ENCODE data around the gene FKBP7.
"Not testable (repeated sequence)": the region's sequence is repeated elsewhere in the genome, so short reads cannot be mapped to it uniquely, and the experiment has no call there.

Gene FKBP7, protein sequence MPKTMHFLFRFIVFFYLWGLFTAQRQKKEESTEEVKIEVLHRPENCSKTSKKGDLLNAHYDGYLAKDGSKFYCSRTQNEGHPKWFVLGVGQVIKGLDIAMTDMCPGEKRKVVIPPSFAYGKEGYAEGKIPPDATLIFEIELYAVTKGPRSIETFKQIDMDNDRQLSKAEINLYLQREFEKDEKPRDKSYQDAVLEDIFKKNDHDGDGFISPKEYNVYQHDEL

DNA sequence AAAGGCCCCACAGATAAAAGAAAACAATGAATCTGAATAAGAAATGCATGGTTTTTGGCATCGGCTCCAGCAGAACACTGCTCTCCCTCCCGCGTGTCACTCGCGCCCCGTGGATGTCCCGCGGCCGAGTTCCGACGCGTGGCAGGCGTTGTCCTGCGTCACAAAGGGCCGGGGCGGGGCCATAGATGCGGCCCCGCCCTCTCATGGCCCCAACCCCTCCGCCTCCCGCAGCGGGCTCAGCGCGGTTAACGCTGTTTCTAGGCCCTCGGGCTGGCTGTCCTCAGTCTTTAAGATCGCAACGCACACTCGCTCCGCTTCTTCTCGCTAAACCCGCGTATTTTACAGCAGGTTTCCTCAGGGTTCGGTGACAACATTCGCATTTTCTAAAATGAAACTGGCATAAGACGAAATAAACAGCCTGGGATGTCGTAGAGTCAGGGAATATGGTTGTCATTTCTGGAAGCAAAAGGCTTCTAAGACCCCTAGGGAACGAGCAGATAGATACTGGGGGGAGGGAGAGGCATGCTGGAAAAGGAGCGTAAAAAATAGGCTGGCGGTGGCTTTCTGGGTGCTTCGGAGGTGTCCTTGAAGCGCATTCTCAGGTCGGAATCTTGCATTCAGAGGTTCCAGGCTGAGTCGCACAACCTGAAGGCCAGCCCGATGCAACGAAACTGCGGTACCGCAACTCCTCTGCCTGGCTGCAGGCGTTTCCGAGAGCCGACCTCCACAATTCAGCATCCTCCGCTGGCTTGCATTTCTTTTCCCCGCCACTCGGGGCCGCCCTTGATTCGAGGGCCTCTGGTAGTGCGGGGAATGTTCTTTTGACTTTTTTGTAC is at the start of gene FKBP7:
Gene FKBP7, minus strand, starts transcription at position 162 of the 836 bp plus-strand sequence. Its CDS starts 101 bp downstream, at position 61.
- H3K4me1 ChIP-seq, result peaks cover 26 to 57% (median 39%) of the 10 kb centered on the region in 10 experiments
- peaks cover 3 to 29% (median 25%) of the 10 kb centered on the region in 11 experiments; a peak in 15 of 22 replicates for H4K20me1 ChIP-seq
- H3K9ac ChIP-seq, result peak within 1 kb of the TSS; percentile 84 to 91 (median 88)
- TF ChIP-seq Cebpa-rat (IDR thresholded peaks at IDR 0.05), result no peak
- H3K9me3 ChIP-seq (replicated peaks in 1 of 11), result no peaks in the 10 kb centered on the region
- H3K27ac ChIP-seq, result peak within 1 kb of the TSS; percentile 80 to 93 (median 86)
- H3K27me3 ChIP-seq, result no peaks in the 10 kb centered on the region
- peak within 1 kb of the TSS; percentile 82 to 99 (median 89) for H3K4me2 ChIP-seq
- peaks cover 0 to 4% (median 0%) of the 10 kb centered on the region in 11 experiments; a peak in 2 of 22 replicates for H3K36me3 ChIP-seq
- peak within 1 kb of the TSS; percentile 74 to 91 (median 86) for H3K4me3 ChIP-seq

DNA sequence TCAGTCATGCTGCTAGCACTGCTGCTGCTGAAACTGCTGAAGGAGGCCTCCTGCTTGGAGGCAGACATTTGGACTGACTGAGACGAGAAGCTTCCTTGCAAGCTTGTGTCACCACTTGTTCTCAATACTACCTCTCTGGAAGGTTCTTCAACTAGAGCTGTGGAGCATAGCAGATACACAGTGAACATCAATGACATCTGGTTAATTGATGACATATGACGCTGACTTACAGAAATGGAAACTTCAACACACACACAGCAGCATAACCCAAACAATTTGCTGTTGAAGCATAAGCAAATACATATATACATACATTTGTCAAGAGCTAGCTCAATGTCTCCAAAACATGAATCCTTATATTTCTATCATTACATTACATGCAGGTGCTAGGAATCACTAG is 49.2 kb upstream of the FKBP7 start:
- H3K4me3 ChIP-seq, result no peak overlapping the region
- no peak overlapping the region for H3K9ac ChIP-seq
- H3K4me2 ChIP-seq, result no peak overlapping the region

DNA sequence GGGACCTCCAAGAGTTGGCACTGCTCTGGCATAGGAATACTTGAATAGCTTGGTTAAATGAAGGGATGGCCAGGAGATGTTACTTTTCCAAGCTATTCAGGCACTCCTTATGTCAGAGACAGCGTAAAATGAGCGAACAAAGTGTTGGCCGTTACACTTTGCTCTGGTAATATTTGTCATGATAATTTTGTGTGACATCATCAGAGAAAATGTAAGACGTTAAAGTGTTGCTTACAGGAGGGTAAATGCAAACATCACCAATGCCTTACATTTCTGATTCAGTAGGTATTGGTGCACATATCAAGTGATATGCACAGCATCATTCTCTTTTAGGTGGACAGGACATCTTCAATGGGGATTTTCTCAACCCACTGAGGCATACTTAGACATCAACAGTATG is 47.9 kb upstream of the FKBP7 start:
- Histone ChIP-seq H3K9me3 (replicated peaks in 1 of 11) (peaks cover 0 to 9% (median under 1%) of the 10 kb centered on the region in 11 experiments; a peak in 6 of 22 replicates), H4K20me1 (no peaks in the 10 kb centered on the region), H3K4me2 (no peak overlapping the region), H3K36me3 (peaks cover 0 to 6% (median 5%) of the 10 kb centered on the region in 11 experiments; a peak in 15 of 22 replicates), H3K4me1 (peaks cover 0 to 22% (median 7%) of the 10 kb centered on the region in 10 experiments; a peak in 10 of 20 replicates), H3K4me3 (no peak overlapping the region), H3K27me3 (no peaks in the 10 kb centered on the region), H3K9ac (no peak overlapping the region), H3K27ac (no peak overlapping the region)
- no peak for TF ChIP-seq Cebpa-rat (IDR thresholded peaks at IDR 0.05)

More for the DNA sequence above, 49.2 kb upstream of the FKBP7 start:
- no peak for TF ChIP-seq Cebpa-rat (IDR thresholded peaks at IDR 0.05)
- Histone ChIP-seq H3K27me3 (no peaks in the 10 kb centered on the region), H3K4me1 (peaks cover 0 to 26% (median 7%) of the 10 kb centered on the region in 10 experiments; a peak in 10 of 20 replicates), H3K27ac (no peak overlapping the region), H3K9me3 (replicated peaks in 1 of 11) (peaks cover 0 to 20% (median 6%) of the 10 kb centered on the region in 11 experiments; a peak in 10 of 22 replicates), H4K20me1 (no peaks in the 10 kb centered on the region), H3K36me3 (peaks cover 10 to 19% (median 17%) of the 10 kb centered on the region in 11 experiments)

DNA sequence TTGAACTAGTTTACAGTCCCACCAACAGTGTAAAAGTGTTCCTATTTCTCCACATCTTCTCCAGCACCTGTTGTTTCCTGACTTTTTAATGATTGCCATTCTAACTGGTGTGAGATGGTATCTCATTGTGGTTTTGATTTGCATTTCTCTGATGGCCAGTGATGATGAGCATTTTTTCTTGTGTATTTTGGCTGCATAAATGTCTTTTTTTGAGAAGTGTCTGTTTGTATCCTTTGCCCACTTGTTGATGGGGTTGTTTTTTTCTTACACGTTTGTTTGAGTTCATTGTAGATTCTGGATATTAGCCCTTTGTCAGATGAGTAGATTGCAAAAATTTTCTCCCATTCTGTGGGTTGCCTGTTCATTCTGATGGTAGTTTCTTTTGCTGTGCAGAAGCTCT is 47.1 kb upstream of the FKBP7 start:
- H3K4me2 ChIP-seq; H3K4me3 ChIP-seq; H3K27ac ChIP-seq; H3K36me3 ChIP-seq; H3K27me3 ChIP-seq; H3K9ac ChIP-seq; H4K20me1 ChIP-seq; H3K9me3 ChIP-seq (replicated peaks in 1 of 11): not testable (repeated sequence)
- peaks cover 0 to 15% (median 3%) of the 10 kb centered on the region in 10 experiments; a peak in 10 of 20 replicates for H3K4me1 ChIP-seq

DNA sequence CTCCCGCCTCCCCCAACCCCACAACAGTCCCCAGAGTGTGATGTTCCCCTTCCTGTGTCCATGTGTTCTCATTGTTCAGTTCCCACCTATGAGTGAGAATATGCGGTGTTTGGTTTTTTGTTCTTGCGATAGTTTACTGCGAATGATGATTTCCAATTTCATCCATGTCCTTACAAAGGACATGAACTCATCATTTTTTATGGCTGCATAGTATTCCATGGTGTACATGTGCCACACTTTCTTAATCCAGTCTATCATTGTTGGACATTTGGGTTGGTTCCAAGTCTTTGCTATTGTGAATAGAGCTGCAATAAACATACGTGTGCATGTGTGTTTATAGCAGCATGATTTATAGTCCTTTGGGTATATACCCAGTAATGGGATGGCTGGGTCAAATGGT is 46.6 kb upstream of the FKBP7 start:
- H4K20me1 ChIP-seq; H3K27ac ChIP-seq; H3K9me3 ChIP-seq (replicated peaks in 1 of 11); H3K4me3 ChIP-seq; H3K4me2 ChIP-seq; H3K9ac ChIP-seq; H3K27me3 ChIP-seq; H3K36me3 ChIP-seq: not testable (repeated sequence)
- peaks cover 0 to 10% (median 0%) of the 10 kb centered on the region in 10 experiments; a peak in 7 of 20 replicates for H3K4me1 ChIP-seq

DNA sequence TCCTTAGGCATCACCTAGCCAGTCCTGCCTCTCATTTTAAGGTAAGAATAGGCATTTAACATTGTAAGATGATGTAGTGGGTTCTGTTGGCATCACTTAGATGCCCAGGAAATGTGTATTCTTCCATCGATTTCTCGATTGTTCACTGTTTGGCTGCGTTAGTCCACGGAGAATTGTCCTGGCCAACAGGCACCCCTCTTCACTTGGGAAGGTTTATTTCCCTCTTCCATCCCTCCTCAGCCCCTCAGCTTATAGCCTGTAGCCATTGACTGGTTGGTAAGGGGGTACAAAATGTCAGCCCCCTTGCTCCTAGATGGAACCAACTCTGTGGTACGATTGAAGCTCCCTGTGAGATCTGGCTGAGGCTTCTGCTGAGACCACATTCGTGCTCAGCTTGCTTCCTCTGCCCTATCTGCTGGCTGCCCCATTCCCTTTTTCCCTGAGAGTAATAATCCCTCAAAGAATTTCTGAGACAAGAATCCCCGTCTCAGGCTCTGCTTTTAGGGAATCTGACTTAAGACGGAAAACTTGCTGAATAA is 45.3 kb upstream of the FKBP7 start:
- Histone ChIP-seq H3K9me3 (replicated peaks in 1 of 11) (peaks cover 0 to 6% (median 0%) of the 10 kb centered on the region in 11 experiments; a peak in 3 of 22 replicates), H3K4me3 (peak overlapping the region; percentile 63 to 75 (median 68)), H3K36me3 (peaks cover 0 to 5% (median 2%) of the 10 kb centered on the region in 11 experiments; a peak in 12 of 22 replicates), H3K4me2 (peak overlapping the region; percentile 60 to 82 (median 76)), H3K4me1 (peaks cover 0 to 7% (median 0%) of the 10 kb centered on the region in 10 experiments; a peak in 2 of 20 replicates), H4K20me1 (no peaks in the 10 kb centered on the region), H3K9ac (peak overlapping the region; percentile 63 to 81 (median 77)), H3K27ac (peak overlapping the region; percentile 53 to 77 (median 67); a peak in 21 of 22 replicates), H3K27me3 (no peaks in the 10 kb centered on the region)
- no peak for TF ChIP-seq Cebpa-rat (IDR thresholded peaks at IDR 0.05)

DNA sequence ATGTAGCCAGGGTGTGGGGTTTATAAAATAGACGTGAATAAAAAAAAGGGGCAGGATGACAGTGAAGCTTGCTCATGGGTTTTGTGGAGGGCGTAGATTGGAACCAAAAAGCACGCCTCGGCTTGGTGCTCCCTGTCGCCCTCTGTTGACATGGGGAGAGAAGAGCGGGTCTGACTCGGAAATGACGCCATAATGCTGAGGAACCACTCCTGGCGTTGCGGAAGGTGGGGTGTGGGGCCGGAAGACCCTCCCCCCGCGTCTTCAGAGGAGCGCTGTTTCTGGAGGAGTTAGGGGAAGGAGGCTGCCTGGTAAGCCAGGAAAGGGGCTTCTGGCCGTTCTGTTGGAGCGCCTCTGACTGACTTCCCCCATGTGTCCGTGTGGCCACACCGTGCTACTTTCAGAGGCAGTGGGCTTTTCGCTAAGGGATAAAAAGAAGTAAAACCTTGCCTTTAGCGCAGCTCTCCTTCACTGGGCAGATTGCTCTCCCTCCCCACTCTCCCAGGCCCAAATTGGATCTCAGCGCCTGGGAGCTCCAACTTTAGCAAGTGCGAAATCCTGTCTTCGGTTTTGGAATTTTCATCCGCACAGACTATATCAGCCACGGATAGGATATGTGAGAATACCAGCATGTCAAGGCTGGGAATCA is 44.7 kb upstream of the FKBP7 start:
- Histone ChIP-seq H3K4me1 (peaks cover 0 to 7% (median 0%) of the 10 kb centered on the region in 10 experiments; a peak in 2 of 20 replicates), H3K27me3 (no peaks in the 10 kb centered on the region), H3K4me2 (peak overlapping the region; percentile 60 to 82 (median 76)), H3K4me3 (peak overlapping the region; percentile 63 to 75 (median 68)), H4K20me1 (no peaks in the 10 kb centered on the region), H3K9ac (peak overlapping the region; percentile 63 to 81 (median 77)), H3K9me3 (replicated peaks in 1 of 11) (peaks cover 0 to 6% (median 0%) of the 10 kb centered on the region in 11 experiments; a peak in 3 of 22 replicates), H3K36me3 (peaks cover 6 to 11% (median 8%) of the 10 kb centered on the region in 11 experiments; a peak in 17 of 22 replicates), H3K27ac (peak overlapping the region; percentile 53 to 77 (median 67); a peak in 21 of 22 replicates)
- no peak for TF ChIP-seq Cebpa-rat (IDR thresholded peaks at IDR 0.05)

DNA sequence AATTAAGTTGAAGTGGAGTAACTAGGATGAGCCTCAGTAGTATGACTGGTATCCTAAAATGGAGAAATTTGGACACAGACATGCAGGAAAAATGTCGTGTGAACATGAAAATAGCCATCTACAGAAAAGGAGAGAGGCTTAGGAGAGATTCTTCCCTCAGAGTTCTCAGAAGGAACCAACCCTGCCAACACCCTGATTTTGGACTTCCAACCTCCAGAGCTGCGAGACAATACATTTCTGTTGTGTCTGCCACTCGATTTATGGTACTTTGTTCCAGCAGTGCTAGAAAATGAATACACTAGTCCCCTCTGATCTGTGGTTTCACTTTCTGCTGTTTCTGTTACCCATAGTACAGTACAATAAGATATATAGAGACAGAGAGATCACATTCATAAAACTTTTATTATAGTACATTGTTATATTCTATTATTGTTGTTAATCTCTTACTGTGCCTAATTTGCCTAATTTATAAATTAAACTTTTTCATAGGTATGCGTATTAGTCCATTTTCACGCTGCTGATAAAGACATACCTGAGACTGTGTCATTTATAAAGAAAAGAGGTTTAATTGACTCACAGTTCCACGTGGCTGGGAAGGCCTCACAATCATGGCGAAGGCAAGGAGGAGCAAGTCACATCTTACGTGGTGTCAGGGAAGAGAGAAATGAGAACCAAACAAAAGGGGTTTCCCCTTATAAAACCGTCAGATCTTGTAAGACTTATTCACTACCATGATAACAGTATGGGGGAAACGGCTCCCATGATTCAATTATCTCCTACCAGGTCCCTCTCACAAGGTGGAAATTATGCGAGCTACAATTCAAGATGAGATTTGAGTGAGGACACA is 43.1 kb upstream of the FKBP7 start:
- no peak overlapping the region for H3K4me2 ChIP-seq
- H4K20me1 ChIP-seq, result no peaks in the 10 kb centered on the region
- H3K4me3 ChIP-seq, result no peak overlapping the region
- peaks cover 13 to 26% (median 17%) of the 10 kb centered on the region in 11 experiments; a peak in 19 of 22 replicates for H3K36me3 ChIP-seq
- TF ChIP-seq Cebpa-rat (IDR thresholded peaks at IDR 0.05), result no peak
- H3K4me1 ChIP-seq, result peaks cover 0 to 7% (median 0%) of the 10 kb centered on the region in 10 experiments; a peak in 2 of 20 replicates
- no peak overlapping the region for H3K27ac ChIP-seq
- H3K9me3 ChIP-seq (replicated peaks in 1 of 11), result peaks cover 0 to 6% (median 0%) of the 10 kb centered on the region in 11 experiments; a peak in 3 of 22 replicates
- no peak overlapping the region for H3K9ac ChIP-seq
- H3K27me3 ChIP-seq, result no peaks in the 10 kb centered on the region
